WI38 (cell line): Measurements from ENCODE around the gene TMEM9.

Experiments used
- H3K4me3 ChIP-seq: 2 replicates; pipeline ENCODE4 v1.5.1; 2011; ENCODE audit warnings: low read depth, mild to moderate bottlenecking, control low read depth, low read length
- CTCF ChIP-seq: IDR thresholded peaks from 2 replicates; pipeline ENCODE4 v1.5.1; 2012; ENCODE audit warnings: low read depth, mild to moderate bottlenecking, control low read depth, low read length

The TMEM9 gene

GRCh38 chr1:201088901-201089525 is 65.3 kb downstream of the TMEM9 start:
- no peak overlapping the region for H3K4me3 ChIP-seq
- no peak for TF ChIP-seq CTCF

GRCh38 chr1:201088395-201088794 is 65.9 kb downstream of the TMEM9 start:
- no peak overlapping the region for H3K4me3 ChIP-seq
- no peak for TF ChIP-seq CTCF

GRCh38 chr1:201085902-201086735 is 68.2 kb downstream of the TMEM9 start:
- H3K4me3 ChIP-seq = no peak overlapping the region
- TF ChIP-seq CTCF = peak; percentile 67
